Right lobe of liver (tissue), 4 donors: ENCODE measurements around the gene EEF1AKMT3.

Experiments
- CTCF ChIP-seq, 4 donors: fragments of 200-600 bp in 3 of 4; fragments of 450-650 bp in 1 of 4; IDR thresholded peaks; one replicate each; pipeline versions ENCODE4 v1.5.1 to v1.8.0; 2016 to 2022; ENCODE audit warnings: antibody characterized with exemption in 4 of 4, mild to moderate bottlenecking in 2 of 4
- POLR2A ChIP-seq: fragments of 450-650 bp; IDR thresholded peaks from one replicate; pipeline ENCODE4 v1.6.1; 2017; ENCODE audit warnings: antibody characterized with exemption, mild to moderate bottlenecking
- donor health status: DM: no; HTN: no; CAD: no.
- donor health status: DM: no; HTN: no; CAD: no.
- donor health status: DM: no; HTN: yes; CAD: no.

DNA sequence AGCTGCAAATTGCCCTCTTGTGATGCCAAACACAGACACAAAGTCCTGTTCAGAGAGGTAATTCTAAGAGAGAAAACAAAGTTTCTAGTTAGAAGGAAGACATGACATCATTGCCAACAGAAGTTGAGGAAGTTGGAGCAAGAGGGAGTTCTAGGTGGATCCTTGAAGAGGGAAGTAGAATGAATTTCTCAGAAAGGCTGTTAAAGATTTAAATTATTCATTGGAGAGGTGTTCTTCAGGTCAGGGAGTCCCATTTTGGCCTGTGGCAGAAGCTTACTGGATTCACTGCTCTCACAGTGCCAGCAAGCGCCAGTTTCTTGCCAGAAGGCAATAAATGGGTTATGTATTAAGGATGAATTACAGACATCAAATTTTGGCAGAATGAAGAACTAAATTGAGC is 25.5 kb downstream of the EEF1AKMT3 start:
- TF ChIP-seq CTCF (IDR thresholded peaks at IDR 0.05) = no peak
- TF ChIP-seq POLR2A = no peak
